H9 (cell line): ENCODE results near the gene TRERF1. TPM values are rescaled to one million over a fixed set of nuclear protein-coding genes. Genes with fewer than 3 reads are reported as not detected.

Experiments
- DNase-seq: peaks from one replicate; pipeline ENCODE4 v3.0.0-alpha.2; 2017
- H2AFZ ChIP-seq: one replicate; pipeline ENCODE4 v1.6.1; 2013; ENCODE audit warnings: mild to moderate bottlenecking, low read length, control low read depth, moderate library complexity
- H2AK5ac ChIP-seq: 2 replicates; pipeline ENCODE4 v1.6.1; 2013; ENCODE audit warnings: low read length, control low read depth, mixed read lengths; ENCODE audit not compliant: insufficient read length
- H2BK120ac ChIP-seq: one replicate; pipeline ENCODE4 v1.6.1; 2013; ENCODE audit warnings: low read depth, mild to moderate bottlenecking, low read length, control low read depth, inconsistent platforms; ENCODE audit not compliant: poor library complexity, severe bottlenecking
- H2BK12ac ChIP-seq: 2 replicates; pipeline ENCODE4 v1.6.1; 2013; ENCODE audit warnings: low read length, control low read depth, mixed read lengths, low read depth; ENCODE audit not compliant: insufficient read length
- H2BK15ac ChIP-seq: 2 replicates; pipeline ENCODE4 v1.6.1; 2013; ENCODE audit warnings: low read depth, low read length, control low read depth
- H2BK20ac ChIP-seq: one replicate; pipeline ENCODE4 v1.6.1; 2013; ENCODE audit warnings: low read depth, mild to moderate bottlenecking, low read length, control low read depth, inconsistent platforms; ENCODE audit not compliant: poor library complexity, severe bottlenecking
- H2BK5ac ChIP-seq: 2 replicates; pipeline ENCODE4 v1.6.1; 2013; ENCODE audit warnings: low read length, control low read depth, mixed read lengths; ENCODE audit not compliant: insufficient read length
- H3K14ac ChIP-seq: 2 replicates; pipeline ENCODE4 v1.6.1; 2013; ENCODE audit warnings: low read length, control low read depth; ENCODE audit not compliant: insufficient read depth
- H3K18ac ChIP-seq: 2 replicates; pipeline ENCODE4 v1.6.1; 2013; ENCODE audit warnings: low read depth, mild to moderate bottlenecking, mixed read lengths, low read length, control low read depth; ENCODE audit not compliant: insufficient read length
- H3K23ac ChIP-seq: 2 replicates; pipeline ENCODE4 v1.6.1; 2013; ENCODE audit warnings: low read length, control low read depth, mixed read lengths, low read depth; ENCODE audit not compliant: insufficient read length
- H3K23me2 ChIP-seq: 2 replicates; pipeline ENCODE4 v1.6.1; 2013; ENCODE audit warnings: low read depth, mild to moderate bottlenecking, mixed read lengths, low read length, control low read depth; ENCODE audit not compliant: insufficient read length, poor library complexity, severe bottlenecking
- H3K27ac ChIP-seq: 2 replicates; pipeline ENCODE4 v1.5.1; 2013; ENCODE audit warnings: low read length, control low read depth, mixed read lengths, low read depth; ENCODE audit not compliant: insufficient read length
- H3K27me3 ChIP-seq: 2 replicates; pipeline ENCODE4 v1.6.1; 2013; ENCODE audit warnings: low read length, control low read depth, inconsistent platforms; ENCODE audit not compliant: insufficient read depth
- H3K4ac ChIP-seq: 2 replicates; pipeline ENCODE4 v1.6.1; 2013; ENCODE audit warnings: low read depth, mild to moderate bottlenecking, control low read depth, inconsistent platforms, low read length, moderate library complexity
- H3K4me1 ChIP-seq: 2 replicates; pipeline ENCODE4 v1.6.1; 2013; ENCODE audit warnings: low read length, control low read depth, inconsistent platforms; ENCODE audit not compliant: insufficient read depth
- H3K4me2 ChIP-seq: 2 replicates; pipeline ENCODE4 v1.6.1; 2013; ENCODE audit warnings: low read length, control low read depth, mixed read lengths; ENCODE audit not compliant: insufficient read length, insufficient read depth
- H3K56ac ChIP-seq: 2 replicates; pipeline ENCODE4 v1.6.1; 2013; ENCODE audit warnings: low read depth, mild to moderate bottlenecking, mixed read lengths, low read length, control low read depth; ENCODE audit not compliant: insufficient read length
- H3K79me1 ChIP-seq: 2 replicates; pipeline ENCODE4 v1.6.1; 2013; ENCODE audit warnings: low read depth, mild to moderate bottlenecking, moderate library complexity, low read length, control low read depth, inconsistent platforms; ENCODE audit not compliant: insufficient read depth, poor library complexity, severe bottlenecking
- H3K79me2 ChIP-seq: 2 replicates; pipeline ENCODE4 v1.6.1; 2013; ENCODE audit warnings: low read length, control low read depth, inconsistent platforms; ENCODE audit not compliant: insufficient read depth
- H3K9ac ChIP-seq: 2 replicates; pipeline ENCODE4 v1.6.1; 2013; ENCODE audit warnings: low read length, control low read depth, mixed read lengths; ENCODE audit not compliant: insufficient read length; ENCODE audit errors: extremely low read depth
- H3K9me3 ChIP-seq: one replicate; pipeline ENCODE4 v1.6.1; 2013; ENCODE audit warnings: low read depth, low read length, inconsistent platforms; ENCODE audit not compliant: control insufficient read depth
- H3T11ph ChIP-seq: one replicate; pipeline ENCODE4 v1.6.1; 2013; ENCODE audit warnings: mild to moderate bottlenecking, low read length, control low read depth, inconsistent platforms
- H4K20me1 ChIP-seq: one replicate; pipeline ENCODE4 v1.6.1; 2013; ENCODE audit not compliant: control insufficient read depth, insufficient read length, insufficient read depth
- H4K5ac ChIP-seq: 2 replicates; pipeline ENCODE4 v1.6.1; 2013; ENCODE audit warnings: low read depth, mild to moderate bottlenecking, mixed read lengths, low read length, control low read depth; ENCODE audit not compliant: insufficient read length
- H4K8ac ChIP-seq: replicated peaks from 2 replicates; pipeline ENCODE4 v1.6.1; 2013; ENCODE audit warnings: low read length, control low read depth, mixed read lengths, low read depth; ENCODE audit not compliant: insufficient read length
- H4K91ac ChIP-seq: 2 replicates; pipeline ENCODE4 v1.6.1; 2013; ENCODE audit warnings: low read depth, mild to moderate bottlenecking, moderate library complexity, mixed read lengths, low read length, control low read depth; ENCODE audit not compliant: insufficient read length
- H3K27ac Mint-ChIP-seq, 3 experiments: 2 replicates in 2 of 3; 3 replicates in 1 of 3; pipeline ENCODE4 v1.8.0; 2020 to 2021; ENCODE audit warnings: mixed read lengths in 3 of 3, mild to moderate bottlenecking in 1 of 3, moderate library complexity in 1 of 3
- H3K27me3 Mint-ChIP-seq: 2 replicates; pipeline ENCODE4 v1.8.0; 2021; ENCODE audit warnings: low read depth, mild to moderate bottlenecking, moderate library complexity, mixed read lengths
- H3K36me3 Mint-ChIP-seq, 3 experiments: 2 replicates in 2 of 3; 3 replicates in 1 of 3; pipeline ENCODE4 v1.8.0; 2020 to 2021; ENCODE audit warnings: low read depth in 3 of 3, mixed read lengths in 3 of 3; ENCODE audit not compliant: insufficient read depth in 1 of 3
- H3K4me1 Mint-ChIP-seq, 2 experiments: 2 replicates each; pipeline ENCODE4 v1.8.0; 2020; ENCODE audit warnings: mixed read lengths in 2 of 2
- H3K4me3 Mint-ChIP-seq, 2 experiments: 2 replicates in 1 of 2; 3 replicates in 1 of 2; pipeline ENCODE4 v1.8.0; 2020 to 2021; ENCODE audit warnings: mild to moderate bottlenecking in 2 of 2, mixed read lengths in 2 of 2, moderate library complexity in 1 of 2
- H3K9me3 Mint-ChIP-seq, 2 experiments: 2 replicates in 1 of 2; 3 replicates in 1 of 2; pipeline ENCODE4 v1.8.0; 2020; ENCODE audit warnings: mild to moderate bottlenecking in 2 of 2, mixed read lengths in 2 of 2, moderate library complexity in 1 of 2
- CTCF ChIP-seq: fragments of 200-600 bp; sonication (generic); conservative IDR thresholded peaks from 3 replicates; pipeline ENCODE4 v1.8.0; 2021; ENCODE audit warnings: antibody characterized with exemption, mild to moderate bottlenecking
- WGBS: extraction: QIAGEN DNeasy Blood & Tissue Kit; methylation state at CpG from one replicate; pipeline ENCODE4 v1.1.7; 2013; ENCODE audit warnings: missing lambda C conversion rate, low lambda C conversion rate, mixed read lengths; ENCODE audit not compliant: insufficient read length; ENCODE audit errors: extremely low coverage; 5-methylcytosine and 5-hydroxymethylcytosine counted together
- total RNA-seq: library from RNA; stranded (reverse); gene quantifications from 2 replicates; pipeline ENCODE4 v1.2.1, GENCODE V29; 2021

TRERF1 gene
- total RNA-seq, 1 experiment from 2014 or later: 19.7 TPM

GRCh38 chr6:42381850-42382249 lies 69.9 kb downstream of the TRERF1 start:
- no peak overlapping the region for H2BK15ac ChIP-seq
- H3T11ph ChIP-seq: no peak overlapping the region
- peaks cover 11% of the 10 kb centered on the region for H3K79me1 ChIP-seq
- H3K27me3 ChIP-seq: no peaks in the 10 kb centered on the region
- peak overlapping the region in 1 of 3 experiments; percentile 62; a peak in 1 of 7 replicates for H3K27ac Mint-ChIP-seq
- H3K27me3 Mint-ChIP-seq: no peaks in the 10 kb centered on the region
- no peak overlapping the region for H3K23ac ChIP-seq
- no peak overlapping the region for H4K5ac ChIP-seq
- H3K9me3 Mint-ChIP-seq: no peaks in the 10 kb centered on the region
- peaks cover 8% of the 10 kb centered on the region; the same call in 1 of the 2 replicates for H3K79me2 ChIP-seq
- no peak overlapping the region for H4K8ac ChIP-seq
- H2AFZ ChIP-seq: no peak overlapping the region
- no peak overlapping the region for H3K56ac ChIP-seq
- no peak overlapping the region for H2BK20ac ChIP-seq
- WGBS: no CpG with 5 or more reads among the region's 3 CpGs
- H4K91ac ChIP-seq: no peak overlapping the region
- peaks cover 2 to 4% (median 2%) of the 10 kb centered on the region in 3 experiments; a peak in 5 of 7 replicates for H3K36me3 Mint-ChIP-seq
- H3K9ac ChIP-seq: no peak overlapping the region
- H3K18ac ChIP-seq: no peak overlapping the region
- H3K23me2 ChIP-seq: no peaks in the 10 kb centered on the region
- H4K20me1 ChIP-seq: no peaks in the 10 kb centered on the region
- H2AK5ac ChIP-seq: no peak overlapping the region
- TF ChIP-seq CTCF: no peak
- DNase-seq: no peak
- no peak overlapping the region for H3K4ac ChIP-seq
- no peak overlapping the region for H3K4me2 ChIP-seq
- no peak overlapping the region for H2BK5ac ChIP-seq
- H2BK120ac ChIP-seq: no peak overlapping the region
- H2BK12ac ChIP-seq: no peak overlapping the region
- no peak overlapping the region for H3K4me3 Mint-ChIP-seq
- H3K14ac ChIP-seq: no peak overlapping the region
- peaks cover 3% of the 10 kb centered on the region; the same call in 1 of the 2 replicates for H3K4me1 ChIP-seq
- peaks cover 8 to 21% of the 10 kb centered on the region in 2 experiments for H3K4me1 Mint-ChIP-seq
- no peaks in the 10 kb centered on the region for H3K9me3 ChIP-seq
- no peak overlapping the region for H3K27ac ChIP-seq
